ENCODE results near the gene SORBS1.

SORBS1 gene

GRCh38 chr10:95503526-95503925 is 57.6 kb downstream of the SORBS1 start:
- H3K27ac ChIP-seq (ENCODE audit: low read depth, low read length): no peak overlapping the region
- H3K9me2 ChIP-seq (replicated peaks; ENCODE audit: insufficient read depth, low read length): no peaks in the 10 kb centered on the region
- H3K79me2 ChIP-seq (ENCODE audit: insufficient read depth, low read length): no peaks in the 10 kb centered on the region
- no peaks in the 10 kb centered on the region for H3K27me3 ChIP-seq (ENCODE audit: low read length)
- H2AFZ ChIP-seq (ENCODE audit: low read depth, low read length, severe bottlenecking): no peak overlapping the region
- H3K4me2 ChIP-seq (ENCODE audit: low read depth, low read length, poor library complexity, severe bottlenecking): no peak overlapping the region
- TF ChIP-seq EZH2phosphoT487 (conservative IDR thresholded peaks at IDR 0.05; ENCODE audit: low read length) (no peak), CTCF (IDR thresholded peaks at IDR 0.05; ENCODE audit: insufficient read depth, low read length, poor library complexity, severe bottlenecking) (no peak)
- no peaks in the 10 kb centered on the region for H4K20me1 ChIP-seq (ENCODE audit: low read depth, low read length)
- no peak overlapping the region for H3K4me3 ChIP-seq (ENCODE audit: insufficient read depth, low read length, poor library complexity, severe bottlenecking)
- H3K9me3 ChIP-seq (ENCODE audit: insufficient read depth, low read length): no peaks in the 10 kb centered on the region
- no peaks in the 10 kb centered on the region for H3F3A ChIP-seq (ENCODE audit: insufficient read depth)
- no peaks in the 10 kb centered on the region for H3K36me3 ChIP-seq (ENCODE audit: low read length)
- no peak overlapping the region for H3K9ac ChIP-seq (ENCODE audit: low read length)

DNA sequence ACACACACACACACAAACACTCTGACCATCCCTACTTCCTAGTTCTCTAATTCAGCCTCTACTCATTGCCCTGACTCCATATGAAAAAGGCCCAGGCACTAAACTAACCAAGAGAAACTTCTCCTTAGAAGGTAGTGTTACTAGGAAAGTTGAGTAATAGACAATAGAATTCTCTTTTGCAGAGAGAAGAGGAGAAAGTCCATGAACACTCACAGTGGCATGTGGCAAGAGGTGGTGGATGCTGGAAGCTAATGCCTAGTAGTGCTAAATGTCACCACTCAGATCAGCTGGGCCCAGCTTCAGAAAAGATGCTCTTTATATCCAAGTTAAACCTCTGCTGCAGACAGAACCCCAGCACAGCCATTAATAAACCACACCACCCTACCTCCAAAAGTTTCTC is 58.2 kb downstream of the SORBS1 start:
- Histone ChIP-seq H3K4me3 (ENCODE audit: insufficient read depth, low read length, poor library complexity, severe bottlenecking) (no peak overlapping the region), H4K20me1 (ENCODE audit: low read depth, low read length) (no peaks in the 10 kb centered on the region), H3K9ac (ENCODE audit: low read length) (no peak overlapping the region), H3K79me2 (ENCODE audit: insufficient read depth, low read length) (no peaks in the 10 kb centered on the region), H3K27me3 (ENCODE audit: low read length) (no peaks in the 10 kb centered on the region), H3K4me2 (ENCODE audit: low read depth, low read length, poor library complexity, severe bottlenecking) (no peak overlapping the region), H3K9me2 (replicated peaks; ENCODE audit: insufficient read depth, low read length) (no peaks in the 10 kb centered on the region), H2AFZ (ENCODE audit: low read depth, low read length, severe bottlenecking) (no peak overlapping the region), H3K27ac (ENCODE audit: low read depth, low read length) (no peak overlapping the region), H3F3A (ENCODE audit: insufficient read depth) (no peaks in the 10 kb centered on the region), H3K36me3 (ENCODE audit: low read length) (no peaks in the 10 kb centered on the region), H3K9me3 (ENCODE audit: insufficient read depth, low read length) (no peaks in the 10 kb centered on the region)
- TF ChIP-seq EZH2phosphoT487 (conservative IDR thresholded peaks at IDR 0.05; ENCODE audit: low read length) (no peak), CTCF (IDR thresholded peaks at IDR 0.05; ENCODE audit: insufficient read depth, low read length, poor library complexity, severe bottlenecking) (no peak)

- H3K79me2 ChIP-seq (ENCODE audit: insufficient read depth, low read length): no peaks in the 10 kb centered on the region
- no peak overlapping the region for H3K27ac ChIP-seq (ENCODE audit: low read depth, low read length)
- H4K20me1 ChIP-seq (ENCODE audit: low read depth, low read length): no peaks in the 10 kb centered on the region
- TF ChIP-seq EZH2phosphoT487 (conservative IDR thresholded peaks at IDR 0.05; ENCODE audit: low read length) (no peak), CTCF (IDR thresholded peaks at IDR 0.05; ENCODE audit: insufficient read depth, low read length, poor library complexity, severe bottlenecking) (no peak)
- no peaks in the 10 kb centered on the region for H3F3A ChIP-seq (ENCODE audit: insufficient read depth)
- no peak overlapping the region for H3K9ac ChIP-seq (ENCODE audit: low read length)
- no peaks in the 10 kb centered on the region for H3K9me2 ChIP-seq (replicated peaks; ENCODE audit: insufficient read depth, low read length)
- H2AFZ ChIP-seq (ENCODE audit: low read depth, low read length, severe bottlenecking): no peak overlapping the region
- no peaks in the 10 kb centered on the region for H3K9me3 ChIP-seq (ENCODE audit: insufficient read depth, low read length)
- H3K4me2 ChIP-seq (ENCODE audit: low read depth, low read length, poor library complexity, severe bottlenecking): no peak overlapping the region
- no peaks in the 10 kb centered on the region for H3K27me3 ChIP-seq (ENCODE audit: low read length)
- H3K36me3 ChIP-seq (ENCODE audit: low read length): no peaks in the 10 kb centered on the region
- H3K4me3 ChIP-seq (ENCODE audit: insufficient read depth, low read length, poor library complexity, severe bottlenecking): no peak overlapping the region
Observed at GRCh38 chr10:95502377-95502776, 58.8 kb downstream of the SORBS1 start.

All from SU-DHL-6 (cell line).